Endothelial cell of umbilical vein (primary cell): ENCODE measurements around the gene NSD1. TPM values are rescaled to one million over a fixed set of nuclear protein-coding genes. Genes with fewer than 3 reads are reported as not detected.

Experiments
- BruUV-seq: library from RNA; stranded (reverse); fragments of 400-500 nt; replicated peaks from 2 replicates; lab custom pipeline; 2021; lab: Mats Ljungman, UMichigan
- CTCF ChIA-PET: fragments of 300-600, 350-600 bp; sonication (Branson Sonifier 250); formaldehyde crosslinking; loops from one replicate; lab custom pipeline; 2021; ENCODE audit warnings: antibody characterized with exemption, inconsistent platforms; lab: Charles Lee
- POLR2A ChIA-PET: fragments of 300-600, 350-600 bp; sonication (Branson Sonifier 250); formaldehyde crosslinking; loops from one replicate; lab custom pipeline; 2021; ENCODE audit warnings: antibody characterized with exemption, inconsistent platforms; lab: Charles Lee
- DNase-seq: peaks from one replicate; pipeline ENCODE4 v3.0.0-alpha.2; 2011; ENCODE audit warnings: low read depth, low spot score
- FAIRE-seq: peaks from 2 replicates; lab custom pipeline; 2011; peaks lifted over from hg19 to GRCh38; lab: Jason Lieb, UNC
- H2AFZ ChIP-seq: 2 replicates; pipeline ENCODE4 v1.6.0; 2012; ENCODE audit warnings: low read depth, low read length, control low read depth, inconsistent platforms
- H3K27ac ChIP-seq: 2 replicates; pipeline ENCODE4 v1.5.1; 2011; ENCODE audit warnings: low read depth, mild to moderate bottlenecking, control low read depth, low read length, moderate library complexity; ENCODE audit not compliant: insufficient read depth
- H3K27me3 ChIP-seq, 2 experiments: 2 replicates each; pipeline versions ENCODE4 v1.6.0 to v1.6.1; 2011; ENCODE audit warnings: low read length in 2 of 2, mixed read lengths in 1 of 2; ENCODE audit not compliant: control insufficient read depth in 2 of 2, insufficient read depth in 2 of 2
- H3K36me3 ChIP-seq, 2 experiments: 2 replicates in 1 of 2; 3 replicates in 1 of 2; pipeline ENCODE4 v1.5.1; 2011; ENCODE audit warnings: low read length in 2 of 2, mild to moderate bottlenecking in 1 of 2, moderate library complexity in 1 of 2; ENCODE audit not compliant: control insufficient read depth in 2 of 2, insufficient read depth in 2 of 2; ENCODE audit errors: extremely low read depth in 1 of 2
- H3K4me1 ChIP-seq: 3 replicates; pipeline ENCODE4 v1.5.1; 2011; ENCODE audit warnings: mild to moderate bottlenecking, low read length; ENCODE audit not compliant: control insufficient read depth, insufficient read depth; ENCODE audit errors: extremely low read depth
- H3K4me2 ChIP-seq: 2 replicates; pipeline ENCODE4 v1.6.1; 2011; ENCODE audit warnings: low read length, control low read depth, mixed read lengths; ENCODE audit not compliant: insufficient read depth
- H3K4me3 ChIP-seq, 3 experiments: fragments of 200-600 bp in 1 of 3; sonication (generic), shearing (Covaris generic) in 1 of 3; replicated peaks in 1 of 3; 2 replicates each; pipeline ENCODE4 v1.5.1; 2011 to 2016; ENCODE audit warnings: control low read depth in 3 of 3, low read length in 3 of 3, mild to moderate bottlenecking in 2 of 3, inconsistent platforms in 1 of 3, low read depth in 1 of 3, moderate library complexity in 1 of 3; ENCODE audit not compliant: insufficient read depth in 1 of 3
- H3K79me2 ChIP-seq: 2 replicates; pipeline ENCODE4 v1.6.0; 2012; ENCODE audit warnings: low read length, inconsistent platforms; ENCODE audit not compliant: control insufficient read depth, insufficient read depth
- H3K9ac ChIP-seq: replicated peaks from 2 replicates; pipeline ENCODE3; 2011; ENCODE audit warnings: low read length, control low read depth; ENCODE audit not compliant: insufficient read depth; ENCODE audit errors: extremely low read depth
- H3K9me1 ChIP-seq: replicated peaks from 3 replicates; pipeline ENCODE4 v1.6.0; 2011; ENCODE audit warnings: mild to moderate bottlenecking, low read length; ENCODE audit not compliant: control insufficient read depth, insufficient read depth; ENCODE audit errors: extremely low read depth
- H3K9me3 ChIP-seq: replicated peaks from 2 replicates; pipeline ENCODE4 v1.5.1; 2012; ENCODE audit warnings: low read length, inconsistent platforms; ENCODE audit not compliant: control insufficient read depth, insufficient read depth
- H4K20me1 ChIP-seq: replicated peaks from 2 replicates; pipeline ENCODE3; 2011; ENCODE audit warnings: mild to moderate bottlenecking, low read length; ENCODE audit not compliant: control insufficient read depth, insufficient read depth; ENCODE audit errors: extremely low read depth
- FOS ChIP-seq: IDR thresholded peaks from 2 replicates; pipeline ENCODE4 v1.6.1; 2011; ENCODE audit warnings: mild to moderate bottlenecking, low read length, moderate library complexity, borderline replicate concordance; ENCODE audit not compliant: insufficient read depth
- GATA2 ChIP-seq: IDR thresholded peaks from 2 replicates; pipeline ENCODE4 v1.7.0; 2011; ENCODE audit warnings: low read depth, mild to moderate bottlenecking, moderate library complexity, mixed read lengths, low read length; ENCODE audit not compliant: insufficient read length, insufficient read depth
- MAX ChIP-seq: IDR thresholded peaks from 2 replicates; pipeline ENCODE4 v1.6.1; 2011; ENCODE audit not compliant: insufficient read depth, insufficient read length
- MYC ChIP-seq: IDR thresholded peaks from one replicate; pipeline ENCODE4 v1.6.1; 2011; ENCODE audit warnings: mild to moderate bottlenecking, low read depth, low read length
- POLR2A ChIP-seq: IDR thresholded peaks from 2 replicates; pipeline ENCODE4 v1.6.1; 2012; ENCODE audit warnings: low read depth, mild to moderate bottlenecking, control low read depth, low read length
- POLR2AphosphoS5 ChIP-seq: IDR thresholded peaks from 2 replicates; pipeline ENCODE4 v1.6.1; 2012; ENCODE audit warnings: low read depth, mild to moderate bottlenecking, control low read depth, low read length, moderate library complexity; ENCODE audit not compliant: insufficient read depth
- dilution Hi-C: fragments of 300-500 bp; cut with MboI; formaldehyde crosslinking; loops from one replicate; pipeline ENCODE4 v1.15.0; 2019; ENCODE audit warnings: low sequenced_read_pairs; ENCODE audit not compliant: extremely low pct_ligation_motif_present
- intact Hi-C: fragments of 100-400 bp; cut with micrococcal nuclease; formaldehyde crosslinking; loops from one replicate; pipeline ENCODE4 v1.10.0; 2022
- polyA plus RNA-seq, 4 experiments: library from polyadenylated mRNA; depleted of rRNA in 3 of 4; stranded (reverse) in 3 of 4; unstranded in 1 of 4; fragments of >200 nt; gene quantifications; 2 replicates each; pipeline versions ENCODE4 v1.2.1 to v1.2.3, GENCODE V29; 2011 to 2012; ENCODE audit warnings: missing spikeins in 1 of 4
- total RNA-seq: library from RNA; stranded (reverse); gene quantifications from 2 replicates; pipeline ENCODE4 v1.2.3, GENCODE V29; 2021

Gene NSD1
- total and polyA plus RNA-seq, 2 donors (not counting 3 experiments of a cell fraction or from before 2014, with no cell fraction given), result 14.4 to 90.4 TPM

DNA sequence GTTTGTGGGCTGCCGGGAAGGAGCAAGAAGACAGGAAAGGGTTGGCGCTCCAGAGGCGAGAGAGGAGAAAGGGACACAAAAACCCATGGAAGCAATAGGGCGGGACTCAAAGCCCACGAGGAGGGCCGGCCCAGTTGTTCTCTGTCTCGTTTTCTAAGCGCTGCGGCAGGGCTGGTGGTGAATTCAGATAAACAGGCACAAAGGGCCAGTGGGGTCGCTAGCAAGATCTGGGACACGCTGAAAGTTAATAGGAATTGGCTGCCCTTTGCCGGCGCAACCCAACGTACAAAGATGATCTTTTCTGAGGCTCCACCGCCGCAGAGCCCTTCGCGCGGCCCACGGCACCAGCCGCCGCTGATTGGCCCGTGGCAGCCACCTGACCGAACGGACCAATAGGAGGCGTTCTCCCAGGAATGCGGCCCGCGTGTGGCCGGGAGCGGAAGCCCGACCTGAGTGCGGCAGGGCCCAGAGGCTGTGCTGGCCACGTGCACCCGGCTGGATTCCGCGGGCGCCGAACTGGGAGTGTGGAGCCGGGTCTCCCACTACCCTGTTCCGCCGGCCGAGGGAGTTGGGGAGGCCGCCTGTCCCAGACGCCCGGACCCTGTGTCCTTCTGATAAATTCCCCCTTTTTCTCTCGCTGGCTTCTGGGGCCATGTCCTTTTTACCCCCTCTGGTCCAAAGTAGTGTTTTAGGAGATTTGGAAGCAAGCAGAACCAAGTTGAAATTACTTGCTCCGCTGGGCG, 16.8 kb upstream of the NSD1 start:
- H3K9me1 ChIP-seq, result no peaks in the 10 kb centered on the region
- no TSS peak for BruUV-seq
- no peak overlapping the region for H3K27ac ChIP-seq
- no peaks in the 10 kb centered on the region for H3K79me2 ChIP-seq
- DNase-seq (peak; percentile 77), FAIRE-seq (peak; percentile 86)
- H3K9me3 ChIP-seq, result no peaks in the 10 kb centered on the region
- H2AFZ ChIP-seq, result peak overlapping the region; percentile 65
- no peak overlapping the region for H3K4me2 ChIP-seq
- no peaks in the 10 kb centered on the region for H3K36me3 ChIP-seq
- no peak overlapping the region for H3K4me3 ChIP-seq
- ChIA-PET POLR2A (no interaction called here), CTCF (no interaction called here)
- no peaks in the 10 kb centered on the region for H4K20me1 ChIP-seq
- H3K27me3 ChIP-seq, result no peaks in the 10 kb centered on the region
- TF ChIP-seq FOS (no peak), POLR2A (peak; percentile 76), MAX (peak; percentile 95), MYC (peak; percentile 68), POLR2AphosphoS5 (peak; percentile 79)
- intact Hi-C loops, result loop anchor here (2.0 kb wide), 1 partner anchor 16 kb away; the partner anchor contains the start of gene NSD1
- dilution Hi-C loops, result no loop called here
- H3K4me1 ChIP-seq, result no peaks in the 10 kb centered on the region
- no peak overlapping the region for H3K9ac ChIP-seq

GRCh38 chr5:177117441-177118045, 16.0 kb upstream of the NSD1 start:
- Histone ChIP-seq H3K27me3 (no peaks in the 10 kb centered on the region), H3K9me3 (no peaks in the 10 kb centered on the region), H3K4me3 (no peak overlapping the region), H4K20me1 (no peaks in the 10 kb centered on the region), H3K79me2 (no peaks in the 10 kb centered on the region), H3K36me3 (no peaks in the 10 kb centered on the region), H3K9ac (no peak overlapping the region), H3K4me2 (no peak overlapping the region), H3K4me1 (no peaks in the 10 kb centered on the region), H3K27ac (no peak overlapping the region), H2AFZ (peak overlapping the region; percentile 65), H3K9me1 (no peaks in the 10 kb centered on the region)
- FAIRE-seq, result no peak
- ChIA-PET POLR2A (no interaction called here), CTCF (interaction anchor here (1.0 to 1.3 kb wide), 4 partner anchors 46 to 457 kb away, joined by 3 to 4 read pairs (median 3); no protein-coding TSS in a partner anchor)
- intact Hi-C loops (loop anchor here (2.0 kb wide), 1 partner anchor 15 kb away; the partner anchor contains the start of gene NSD1), dilution Hi-C loops (no loop called here)
- BruUV-seq, result no TSS peak
- no peak for DNase-seq
- TF ChIP-seq GATA2, result no peak
